Panc1 (cell line): ENCODE measurements around the gene SZT2. TPM values are rescaled to one million over a fixed set of nuclear protein-coding genes. Genes with fewer than 3 reads are reported as not detected.

Experiments used
- ATAC-seq: fragments of 200-7000 bp; cut with Tn5 transposase; 2 replicates; pipeline ENCODE4 v1.9.1; 2020; ENCODE audit warnings: mild to moderate bottlenecking, moderate library complexity
- BruUV-seq: library from RNA; stranded (reverse); fragments of 400-500 nt; replicated peaks from 2 replicates; lab custom pipeline; 2021; lab: Mats Ljungman, UMichigan
- CTCF ChIA-PET: fragments of 300-600 bp; sonication (Branson Sonifier 250); formaldehyde crosslinking; loops from one replicate; lab custom pipeline; 2022; ENCODE audit warnings: antibody characterized with exemption; lab: Charles Lee
- POLR2A ChIA-PET: fragments of 300-600 bp; sonication (Branson Sonifier 250); formaldehyde crosslinking; loops from one replicate; lab custom pipeline; 2022; ENCODE audit warnings: antibody characterized with exemption; lab: Charles Lee
- DNase-seq: peaks from one replicate; pipeline ENCODE4 v3.0.0-alpha.2; 2010; ENCODE audit warnings: low read depth, low spot score
- H3K27ac ChIP-seq: 2 replicates; pipeline ENCODE4 v1.5.1; 2011; ENCODE audit warnings: mild to moderate bottlenecking, low read length, inconsistent platforms
- H3K27me3 ChIP-seq: fragments of 200-500 bp; sonication (Bioruptor generic); 2 replicates; pipeline ENCODE4 v1.6.0; 2014; ENCODE audit warnings: low read length, inconsistent platforms; ENCODE audit not compliant: control insufficient read depth, insufficient read depth
- H3K36me3 ChIP-seq: fragments of 200-500 bp; sonication (Bioruptor generic); 2 replicates; pipeline ENCODE4 v1.5.1; 2014; ENCODE audit warnings: inconsistent platforms, mild to moderate bottlenecking, low read length, moderate library complexity; ENCODE audit not compliant: control insufficient read depth, insufficient read depth
- H3K4me1 ChIP-seq: 2 replicates; pipeline ENCODE4 v1.5.1; 2011; ENCODE audit warnings: inconsistent platforms, mild to moderate bottlenecking, low read length, moderate library complexity; ENCODE audit not compliant: control insufficient read depth, insufficient read depth
- H3K4me3 ChIP-seq, 2 experiments: 2 replicates each; pipeline ENCODE4 v1.5.1; 2011 to 2012; ENCODE audit warnings: low read depth in 2 of 2, low read length in 2 of 2, mild to moderate bottlenecking in 2 of 2, inconsistent platforms in 1 of 2, moderate library complexity in 1 of 2
- H3K9me3 ChIP-seq: fragments of 200-500 bp; sonication (Bioruptor generic); 2 replicates; pipeline ENCODE4 v1.5.1; 2014; ENCODE audit warnings: low read depth, mild to moderate bottlenecking, inconsistent platforms, low read length, moderate library complexity; ENCODE audit not compliant: control insufficient read depth, insufficient read depth
- POLR2AphosphoS5 ChIP-seq: IDR thresholded peaks from 2 replicates; pipeline ENCODE4 v1.6.1; 2012; ENCODE audit warnings: mild to moderate bottlenecking, low read depth, low read length, moderate library complexity
- SIN3A ChIP-seq: IDR thresholded peaks from 2 replicates; pipeline ENCODE4 v1.6.1; 2012; ENCODE audit warnings: low read depth, mild to moderate bottlenecking, low read length, moderate library complexity, borderline replicate concordance; ENCODE audit not compliant: insufficient read depth
- TCF7L2 ChIP-seq: IDR thresholded peaks from 2 replicates; pipeline ENCODE4 v1.6.1; 2011; ENCODE audit warnings: mild to moderate bottlenecking, low read depth, low read length, inconsistent platforms
- in situ Hi-C: cut with HindIII; loops from 2 replicates; pipeline ENCODE4 v1.10.0; 2016; ENCODE audit warnings: low sequenced_read_pairs, low pct_unique_long_range_greater_than_20kb
- intact Hi-C: fragments of 100-400 bp; cut with micrococcal nuclease; formaldehyde crosslinking; loops from one replicate; pipeline ENCODE4 v1.10.0; 2022; ENCODE audit not compliant: unreplicated experiment
- total RNA-seq: library from RNA; stranded (reverse); gene quantifications from one replicate; pipeline ENCODE4 v1.2.1, GENCODE V29; 2021; ENCODE audit not compliant: unreplicated experiment
- TF ChIP-seq, protein P1 (sequence below), 2 experiments: IDR thresholded peaks; 2 replicates each; pipeline ENCODE4 v1.6.1; 2011 to 2012; ENCODE audit warnings: low read depth in 2 of 2, control low read depth in 1 of 2, low read length in 1 of 2, mild to moderate bottlenecking in 1 of 2, moderate library complexity in 1 of 2; ENCODE audit not compliant: insufficient read depth in 1 of 2
- TF ChIP-seq, protein P2 (sequence below): fragments of 450-650 bp; IDR thresholded peaks from 2 replicates; pipeline ENCODE4 v1.5.1; 2017; ENCODE audit warnings: mild to moderate bottlenecking

The SZT2 gene
- total RNA-seq, 1 experiment from 2014 or later: 40.2 TPM

DNA sequence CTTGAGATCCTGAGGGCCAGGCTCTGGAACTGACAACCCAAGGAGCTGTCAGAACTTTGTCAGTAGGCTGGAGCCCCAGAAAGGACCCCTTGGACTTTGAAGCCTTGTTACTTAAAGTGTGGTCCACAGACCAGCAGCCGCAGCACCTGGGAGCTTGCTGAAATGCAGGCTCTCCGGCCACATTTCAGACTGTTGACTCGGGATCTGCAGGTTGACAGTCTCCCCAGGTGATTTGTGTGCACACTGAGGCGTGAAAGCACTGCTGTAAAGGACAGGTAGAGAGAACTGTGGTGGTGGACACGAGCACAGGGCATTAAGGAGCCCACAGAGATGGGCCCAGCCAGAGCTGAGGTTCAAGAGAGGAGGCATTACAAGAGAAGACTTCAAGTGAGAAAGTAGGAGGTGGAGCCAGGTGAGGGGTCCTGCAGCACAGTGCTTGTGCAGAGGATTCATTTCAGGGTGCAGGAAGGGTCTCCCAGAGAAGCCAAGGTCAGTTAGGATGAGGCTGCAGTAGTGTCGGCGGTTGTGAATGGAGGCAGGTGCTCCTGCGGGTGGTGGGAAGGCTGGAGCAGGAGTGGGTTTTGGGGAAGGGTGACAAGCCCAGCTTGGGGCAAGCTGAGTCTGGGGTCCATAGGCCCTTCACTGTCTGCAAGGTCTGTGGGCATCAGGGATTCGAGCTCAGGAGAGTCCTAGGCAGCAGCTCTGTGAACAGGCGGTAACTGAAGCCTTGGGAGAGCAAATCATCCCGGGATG is 59.4 kb downstream of the SZT2 start:
- ChIA-PET CTCF (no interaction called here), POLR2A (interaction anchor here (0.6 kb wide), 1 partner anchor 36 kb away, joined by 3 read pairs; no protein-coding TSS in a partner anchor)
- no peaks in the 10 kb centered on the region for H3K9me3 ChIP-seq
- in situ Hi-C loops (no loop called here), intact Hi-C loops (no loop called here)
- BruUV-seq: TSS peak; percentile 22
- no peak overlapping the region for H3K4me3 ChIP-seq
- ATAC-seq: no peak
- no peaks in the 10 kb centered on the region; the same call in 1 of the 2 replicates for H3K36me3 ChIP-seq
- TF ChIP-seq, protein P1, sequence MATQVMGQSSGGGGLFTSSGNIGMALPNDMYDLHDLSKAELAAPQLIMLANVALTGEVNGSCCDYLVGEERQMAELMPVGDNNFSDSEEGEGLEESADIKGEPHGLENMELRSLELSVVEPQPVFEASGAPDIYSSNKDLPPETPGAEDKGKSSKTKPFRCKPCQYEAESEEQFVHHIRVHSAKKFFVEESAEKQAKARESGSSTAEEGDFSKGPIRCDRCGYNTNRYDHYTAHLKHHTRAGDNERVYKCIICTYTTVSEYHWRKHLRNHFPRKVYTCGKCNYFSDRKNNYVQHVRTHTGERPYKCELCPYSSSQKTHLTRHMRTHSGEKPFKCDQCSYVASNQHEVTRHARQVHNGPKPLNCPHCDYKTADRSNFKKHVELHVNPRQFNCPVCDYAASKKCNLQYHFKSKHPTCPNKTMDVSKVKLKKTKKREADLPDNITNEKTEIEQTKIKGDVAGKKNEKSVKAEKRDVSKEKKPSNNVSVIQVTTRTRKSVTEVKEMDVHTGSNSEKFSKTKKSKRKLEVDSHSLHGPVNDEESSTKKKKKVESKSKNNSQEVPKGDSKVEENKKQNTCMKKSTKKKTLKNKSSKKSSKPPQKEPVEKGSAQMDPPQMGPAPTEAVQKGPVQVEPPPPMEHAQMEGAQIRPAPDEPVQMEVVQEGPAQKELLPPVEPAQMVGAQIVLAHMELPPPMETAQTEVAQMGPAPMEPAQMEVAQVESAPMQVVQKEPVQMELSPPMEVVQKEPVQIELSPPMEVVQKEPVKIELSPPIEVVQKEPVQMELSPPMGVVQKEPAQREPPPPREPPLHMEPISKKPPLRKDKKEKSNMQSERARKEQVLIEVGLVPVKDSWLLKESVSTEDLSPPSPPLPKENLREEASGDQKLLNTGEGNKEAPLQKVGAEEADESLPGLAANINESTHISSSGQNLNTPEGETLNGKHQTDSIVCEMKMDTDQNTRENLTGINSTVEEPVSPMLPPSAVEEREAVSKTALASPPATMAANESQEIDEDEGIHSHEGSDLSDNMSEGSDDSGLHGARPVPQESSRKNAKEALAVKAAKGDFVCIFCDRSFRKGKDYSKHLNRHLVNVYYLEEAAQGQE (IDR thresholded peaks at IDR 0.05; ENCODE audit: insufficient read depth in 1 of 2, low read depth in 2 of 2, low read length in 1 of 2): no peak
- TF ChIP-seq SIN3A (no peak), POLR2AphosphoS5 (no peak), TCF7L2 (no peak)
- TF ChIP-seq, protein P2, sequence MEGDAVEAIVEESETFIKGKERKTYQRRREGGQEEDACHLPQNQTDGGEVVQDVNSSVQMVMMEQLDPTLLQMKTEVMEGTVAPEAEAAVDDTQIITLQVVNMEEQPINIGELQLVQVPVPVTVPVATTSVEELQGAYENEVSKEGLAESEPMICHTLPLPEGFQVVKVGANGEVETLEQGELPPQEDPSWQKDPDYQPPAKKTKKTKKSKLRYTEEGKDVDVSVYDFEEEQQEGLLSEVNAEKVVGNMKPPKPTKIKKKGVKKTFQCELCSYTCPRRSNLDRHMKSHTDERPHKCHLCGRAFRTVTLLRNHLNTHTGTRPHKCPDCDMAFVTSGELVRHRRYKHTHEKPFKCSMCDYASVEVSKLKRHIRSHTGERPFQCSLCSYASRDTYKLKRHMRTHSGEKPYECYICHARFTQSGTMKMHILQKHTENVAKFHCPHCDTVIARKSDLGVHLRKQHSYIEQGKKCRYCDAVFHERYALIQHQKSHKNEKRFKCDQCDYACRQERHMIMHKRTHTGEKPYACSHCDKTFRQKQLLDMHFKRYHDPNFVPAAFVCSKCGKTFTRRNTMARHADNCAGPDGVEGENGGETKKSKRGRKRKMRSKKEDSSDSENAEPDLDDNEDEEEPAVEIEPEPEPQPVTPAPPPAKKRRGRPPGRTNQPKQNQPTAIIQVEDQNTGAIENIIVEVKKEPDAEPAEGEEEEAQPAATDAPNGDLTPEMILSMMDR: no peak
- H3K4me1 ChIP-seq: peaks cover 9% of the 10 kb centered on the region
- H3K27ac ChIP-seq: no peak overlapping the region
- no peak for DNase-seq
- no peaks in the 10 kb centered on the region for H3K27me3 ChIP-seq

DNA sequence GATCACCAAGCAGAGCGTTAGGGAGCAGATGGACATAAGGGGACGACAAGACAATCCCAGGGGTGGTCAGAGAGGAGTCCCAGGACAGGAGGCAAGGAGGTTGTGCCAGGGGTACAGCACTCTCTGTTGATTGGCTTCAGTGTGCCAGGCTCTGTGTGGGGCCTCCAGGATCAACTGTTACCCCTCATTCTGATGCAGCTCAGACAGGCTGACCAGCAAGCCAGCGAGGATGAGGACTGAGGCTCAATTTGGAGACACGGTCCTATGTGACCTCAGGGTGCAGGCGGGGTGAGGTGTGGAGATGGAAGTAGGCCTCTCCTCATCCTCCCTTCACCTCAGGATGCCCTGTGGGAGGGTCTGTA is 60.0 kb downstream of the SZT2 start:
- no peak for ATAC-seq
- BruUV-seq: no TSS peak
- no peak overlapping the region for H3K4me3 ChIP-seq
- peaks cover 15% of the 10 kb centered on the region for H3K4me1 ChIP-seq
- H3K9me3 ChIP-seq: no peaks in the 10 kb centered on the region
- intact Hi-C loops (no loop called here), in situ Hi-C loops (no loop called here)
- TF ChIP-seq, protein P1 (IDR thresholded peaks at IDR 0.05; ENCODE audit: insufficient read depth in 1 of 2, low read depth in 2 of 2, low read length in 1 of 2): no peak
- no peak for TF ChIP-seq TCF7L2
- TF ChIP-seq, protein P2: no peak
- no peak for TF ChIP-seq SIN3A
- TF ChIP-seq POLR2AphosphoS5: no peak
- DNase-seq: no peak
- H3K36me3 ChIP-seq: no peaks in the 10 kb centered on the region; the same call in 1 of the 2 replicates
- POLR2A ChIA-PET: no interaction called here
- CTCF ChIA-PET: no interaction called here
- no peaks in the 10 kb centered on the region for H3K27me3 ChIP-seq
- no peak overlapping the region for H3K27ac ChIP-seq
